NCI-H345 treated with DMSO at 0.1 percent for 48 hours (cell line): ENCODE data around the gene TANGO2.

Experiments
- DNase-seq: peaks from one replicate; lab custom pipeline; 2025; ENCODE audit not compliant: unreplicated experiment; lab: John Stamatoyannopoulos, UW

The TANGO2 gene

DNA sequence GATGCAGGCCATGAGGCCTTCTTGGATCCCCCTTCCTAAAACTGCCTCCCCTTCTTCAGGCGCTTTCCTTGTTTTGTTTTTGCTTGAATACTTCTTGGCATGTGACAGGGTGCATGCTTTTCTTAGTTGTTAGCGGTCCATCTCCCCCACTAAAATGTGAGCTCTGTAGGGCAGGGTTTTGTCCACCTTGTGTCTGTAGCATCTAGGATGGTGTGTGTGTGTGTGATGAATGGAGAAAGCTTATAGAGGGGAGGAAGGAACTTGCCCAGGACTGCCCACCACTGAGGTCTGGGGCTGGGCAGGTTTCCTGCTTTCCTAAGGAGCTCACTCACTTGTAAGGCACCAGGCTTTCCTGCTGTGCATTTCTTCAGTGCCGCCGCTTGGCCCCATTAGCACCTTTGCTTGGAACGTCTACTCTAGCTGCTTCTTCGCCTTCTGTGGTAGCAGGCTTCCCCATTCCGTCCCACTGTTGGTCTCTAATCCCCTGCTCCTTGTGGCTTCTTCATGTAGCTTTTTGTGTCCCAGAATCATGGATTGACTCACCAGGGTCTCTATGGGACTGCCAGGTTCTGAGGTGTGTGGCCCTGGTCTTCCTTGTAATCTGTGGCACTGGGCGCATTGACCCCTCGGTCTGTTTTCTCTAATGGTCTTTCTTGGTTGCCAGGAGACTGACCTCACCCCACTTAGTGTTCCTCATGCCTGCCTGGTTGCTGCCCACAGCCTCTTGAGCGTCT, 62.4 kb downstream of the TANGO2 start:
- no peak for DNase-seq

- DNase-seq = no peak
Observed at GRCh38 chr22:20083891-20084546, 63.1 kb downstream of the TANGO2 start.

DNA sequence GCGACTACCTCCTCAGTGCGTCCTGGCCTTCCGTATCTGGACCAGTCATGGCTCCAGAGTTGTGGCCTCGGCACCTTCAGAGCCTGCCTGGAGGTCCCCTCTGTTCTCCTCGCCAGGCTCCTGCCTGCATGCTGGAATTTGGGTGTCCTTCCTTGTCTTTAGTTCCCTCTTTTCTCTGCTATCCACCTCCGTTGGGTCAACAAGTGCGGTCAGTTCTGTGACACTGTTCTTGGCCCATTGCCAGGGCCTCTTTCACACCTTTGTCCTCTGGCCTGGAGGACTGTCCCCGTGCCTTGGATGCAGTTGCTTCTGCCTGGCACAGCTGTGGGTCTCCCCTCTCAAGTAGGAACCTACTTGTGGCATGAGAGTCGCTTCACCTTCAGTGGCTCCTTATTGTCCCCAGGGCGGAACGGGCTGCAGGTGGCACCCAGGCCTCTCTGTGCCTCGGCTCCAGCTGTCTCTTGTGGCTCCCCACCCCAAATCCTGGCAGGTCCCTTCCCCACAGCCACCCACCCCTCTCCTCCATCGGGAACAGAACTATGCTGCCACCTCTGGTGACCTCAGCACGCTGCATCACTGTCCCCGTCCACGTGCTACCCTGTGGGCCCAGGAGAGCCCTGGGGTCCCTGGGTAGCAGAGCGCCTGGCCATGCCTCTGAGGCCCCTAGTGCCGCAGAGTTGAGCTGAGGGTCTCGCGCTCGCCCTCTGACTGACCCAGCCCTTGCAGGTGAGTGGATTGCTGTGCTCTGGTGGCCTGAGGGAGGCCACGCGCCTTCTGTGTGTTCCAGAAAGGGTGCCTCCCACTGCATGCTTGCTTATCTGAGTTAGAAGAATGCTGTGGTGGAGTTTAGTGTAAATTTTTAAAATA, 63.9 kb downstream of the TANGO2 start:
- DNase-seq = no peak

- DNase-seq = no peak
Observed at GRCh38 chr22:20085651-20086050, 64.7 kb downstream of the TANGO2 start.

- DNase-seq = no peak
Observed at GRCh38 chr22:20086101-20086599, 65.2 kb downstream of the TANGO2 start.

GRCh38 chr22:20086763-20087162, 65.9 kb downstream of the TANGO2 start:
- DNase-seq = no peak

DNA sequence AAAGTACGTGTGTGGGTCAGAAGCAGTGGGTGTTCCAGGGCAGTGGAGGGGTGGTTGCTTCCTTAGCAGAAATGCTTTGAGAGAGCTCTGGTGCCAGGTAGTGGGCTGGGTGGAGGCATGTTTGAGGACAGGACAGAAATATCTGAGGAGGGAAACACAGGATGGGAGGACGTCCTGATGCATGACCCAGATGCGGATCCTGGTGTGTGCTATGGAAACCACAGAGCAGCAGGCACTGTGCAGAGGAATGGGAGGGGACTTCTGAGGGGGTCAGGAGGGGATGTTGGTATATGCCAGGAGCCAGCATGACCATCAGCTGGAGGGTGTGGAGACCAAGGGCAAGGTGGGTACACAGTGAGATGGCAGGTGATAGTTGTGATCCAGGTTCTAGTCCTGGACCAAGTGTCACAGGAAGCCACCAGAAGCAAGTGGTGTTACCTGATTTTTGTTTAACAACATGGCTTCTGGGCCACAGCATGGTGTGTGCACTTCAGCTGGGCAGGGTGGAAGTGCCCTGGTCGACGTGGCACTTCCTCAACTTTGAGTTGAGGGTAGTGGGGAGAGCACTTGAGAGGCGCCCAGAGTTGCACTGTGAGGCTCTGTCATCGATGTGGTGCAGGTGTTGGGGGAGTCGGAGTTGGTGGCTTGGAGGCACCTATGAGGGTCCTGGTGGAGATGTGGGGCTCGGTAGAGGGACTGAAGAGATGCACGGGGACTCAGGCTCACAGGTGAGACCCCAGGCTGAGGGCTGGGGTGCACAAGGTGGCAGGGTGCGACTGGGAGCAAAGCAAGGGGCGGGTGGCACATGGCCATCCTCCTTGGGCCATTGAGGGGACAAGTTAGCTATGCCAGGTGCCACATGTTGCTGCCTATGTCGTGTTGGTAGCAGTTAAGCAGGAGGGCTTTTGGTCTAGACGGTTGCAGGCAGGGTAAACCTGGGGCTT, 66.7 kb downstream of the TANGO2 start:
- no peak for DNase-seq

- no peak for DNase-seq
Observed at GRCh38 chr22:20088263-20088648, 67.3 kb downstream of the TANGO2 start.

GRCh38 chr22:20089226-20089976, 68.5 kb downstream of the TANGO2 start:
- no peak for DNase-seq

GRCh38 chr22:20089977-20090729, 69.2 kb downstream of the TANGO2 start:
- DNase-seq = no peak

- DNase-seq = no peak
Observed at GRCh38 chr22:20090730-20091240, 69.9 kb downstream of the TANGO2 start.

GRCh38 chr22:20091690-20092476, 71.0 kb downstream of the TANGO2 start:
- no peak for DNase-seq

GRCh38 chr22:20092477-20092854, 71.6 kb downstream of the TANGO2 start:
- DNase-seq = no peak

DNA sequence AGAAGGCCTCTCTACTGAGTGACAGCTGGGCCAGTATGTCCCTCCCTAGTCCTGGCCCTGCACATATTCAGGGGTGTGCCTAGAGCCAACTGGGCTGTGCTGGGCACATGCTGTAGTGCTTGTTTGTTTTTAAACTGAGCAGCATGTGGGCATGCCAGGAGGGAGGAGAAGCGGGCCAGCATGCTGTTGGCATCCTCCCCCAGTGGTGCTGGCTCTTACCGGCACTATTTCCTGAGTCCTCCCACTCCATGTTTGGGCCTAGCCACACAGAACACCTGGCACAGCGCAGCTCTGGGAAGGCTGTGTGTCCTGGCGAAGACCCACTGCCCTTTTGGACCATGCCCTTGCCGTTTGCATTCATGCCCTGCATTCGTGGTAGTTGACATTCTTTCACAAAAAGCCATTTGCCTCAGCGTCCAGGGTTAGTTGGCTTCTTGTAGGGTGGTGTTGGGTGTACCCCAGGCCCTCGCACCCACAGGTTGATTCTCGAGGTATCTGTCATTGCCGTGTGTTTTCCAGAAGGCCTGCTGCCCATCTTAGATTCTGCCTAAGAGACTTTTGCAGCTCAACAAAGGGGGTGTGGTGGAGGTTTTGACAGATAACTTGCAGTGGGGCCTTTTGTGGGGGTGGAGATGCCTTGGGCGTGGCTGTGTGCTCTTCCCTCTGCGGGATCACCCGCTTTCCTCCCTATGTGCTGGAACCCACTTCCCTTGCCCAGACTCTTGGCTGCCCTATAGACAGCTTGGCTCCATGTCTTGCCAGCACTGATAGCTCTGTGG, 72.7 kb downstream of the TANGO2 start:
- no peak for DNase-seq

- DNase-seq = no peak
Observed at GRCh38 chr22:20094197-20094807, 73.4 kb downstream of the TANGO2 start.

GRCh38 chr22:20095521-20095920, 74.6 kb downstream of the TANGO2 start:
- no peak for DNase-seq
